WTC11 (cell line): ENCODE measurements around the gene SH3PXD2A.

ENCODE experiments used
- AFF4 ChIP-seq: sonication (generic); formaldehyde crosslinking; IDR thresholded peaks from 2 replicates; pipeline ENCODE4 v1.8.1; 2023; ENCODE audit warnings: mild to moderate bottlenecking, missing genetic modification reagents, borderline replicate concordance
- ATF1 ChIP-seq: sonication (generic); formaldehyde crosslinking; IDR thresholded peaks from 2 replicates; pipeline ENCODE4 v1.8.1; 2023; ENCODE audit warnings: mild to moderate bottlenecking, moderate library complexity, missing genetic modification reagents
- ATF2 ChIP-seq: sonication (generic); formaldehyde crosslinking; IDR thresholded peaks from 2 replicates; pipeline ENCODE4 v1.8.1; 2022; ENCODE audit warnings: low read depth, missing genetic modification reagents, borderline replicate concordance
- CTCF ChIP-seq: fragments of 200-600 bp; IDR thresholded peaks from 2 replicates; pipeline ENCODE4 v1.8.0; 2022; ENCODE audit warnings: antibody characterized with exemption
- E2F1 ChIP-seq: sonication (generic); formaldehyde crosslinking; IDR thresholded peaks from 2 replicates; pipeline ENCODE4 v1.8.0; 2022; ENCODE audit warnings: mild to moderate bottlenecking, missing genetic modification reagents
- ESRRA ChIP-seq: sonication (generic); formaldehyde crosslinking; IDR thresholded peaks from 2 replicates; pipeline ENCODE4 v1.8.1; 2022; ENCODE audit warnings: mild to moderate bottlenecking, missing genetic modification reagents, borderline replicate concordance
- FOXP4 ChIP-seq: sonication (generic); formaldehyde crosslinking; IDR thresholded peaks from 2 replicates; pipeline ENCODE4 v1.8.0; 2022; ENCODE audit warnings: mild to moderate bottlenecking, missing genetic modification reagents
- GABPB1 ChIP-seq: sonication (generic); formaldehyde crosslinking; IDR thresholded peaks from 2 replicates; pipeline ENCODE4 v1.8.1; 2023; ENCODE audit warnings: mild to moderate bottlenecking, missing genetic modification reagents
- HMGXB4 ChIP-seq: sonication (generic); formaldehyde crosslinking; IDR thresholded peaks from 2 replicates; pipeline ENCODE4 v1.8.1; 2023; ENCODE audit warnings: mild to moderate bottlenecking, moderate library complexity, missing genetic modification reagents
- IRF1 ChIP-seq: sonication (generic); formaldehyde crosslinking; IDR thresholded peaks from 2 replicates; pipeline ENCODE4 v1.8.0; 2023; ENCODE audit warnings: missing genetic modification reagents
- MYBL2 ChIP-seq: sonication (generic); formaldehyde crosslinking; IDR thresholded peaks from 2 replicates; pipeline ENCODE4 v1.8.1; 2023; ENCODE audit warnings: mild to moderate bottlenecking, moderate library complexity, missing genetic modification reagents
- PRDM15 ChIP-seq: sonication (generic); formaldehyde crosslinking; IDR thresholded peaks from 2 replicates; pipeline ENCODE4 v1.8.0; 2022; ENCODE audit warnings: missing genetic modification reagents
- RELA ChIP-seq: sonication (generic); formaldehyde crosslinking; IDR thresholded peaks from 2 replicates; pipeline ENCODE4 v1.8.1; 2022; ENCODE audit warnings: missing genetic modification reagents, mild to moderate bottlenecking, borderline replicate concordance
- USF2 ChIP-seq: sonication (generic); formaldehyde crosslinking; IDR thresholded peaks from 2 replicates; pipeline ENCODE4 v1.8.1; 2023; ENCODE audit warnings: mild to moderate bottlenecking, missing genetic modification reagents, moderate library complexity

- TF ChIP-seq FOXP4 (CRISPR knock-in tag) (no peak), CTCF (no peak), E2F1 (CRISPR knock-in tag) (no peak), RELA (CRISPR knock-in tag) (no peak), HMGXB4 (CRISPR knock-in tag) (no peak), GABPB1 (CRISPR knock-in tag) (no peak), USF2 (no peak), ATF2 (CRISPR knock-in tag) (no peak), IRF1 (no peak), PRDM15 (no peak), ATF1 (CRISPR knock-in tag) (no peak), AFF4 (CRISPR knock-in tag) (no peak), MYBL2 (no peak), ESRRA (no peak)
Measured at GRCh38 chr10:103679096-103679790, 176.1 kb downstream of the SH3PXD2A start.
